VCaP (cell line): ENCODE measurements around the gene TOMM6.

ENCODE experiments used
- H3K27ac ChIP-seq: fragments of 450-650 bp; 2 replicates; pipeline ENCODE4 v1.5.1; 2017
- TF ChIP-seq, protein P1 (sequence below): fragments of 450-650 bp; conservative IDR thresholded peaks from 2 replicates; pipeline ENCODE4 v1.5.1; 2017; ENCODE audit warnings: mild to moderate bottlenecking, moderate library complexity

Gene TOMM6

DNA sequence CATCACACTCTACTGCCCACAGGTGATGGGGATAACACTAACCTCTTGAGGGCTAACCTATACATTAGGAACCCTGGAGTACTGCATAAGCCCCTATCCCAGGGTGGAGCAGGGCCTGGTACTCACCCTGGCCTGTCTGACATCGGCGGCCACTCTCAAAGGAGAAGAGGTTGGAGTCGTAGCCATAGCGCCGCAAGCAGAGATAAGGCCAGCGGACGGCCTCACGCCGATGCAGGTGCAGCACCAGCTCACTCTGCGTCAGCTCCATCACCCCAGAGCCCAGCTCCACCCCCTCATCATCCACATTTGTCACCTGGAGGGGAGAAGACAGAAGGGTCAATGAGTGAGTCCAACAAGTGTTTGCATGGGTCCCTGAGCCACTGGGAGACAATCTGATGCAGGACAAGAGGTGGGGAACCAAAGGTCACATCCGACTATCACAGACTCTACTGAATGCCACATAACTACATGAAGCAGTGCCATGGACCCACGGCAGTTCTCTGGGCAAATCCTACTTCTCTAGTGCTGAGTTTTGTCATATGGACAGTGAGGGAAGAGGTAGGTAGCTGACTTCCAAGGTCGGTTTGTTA, 12.1 kb upstream of the TOMM6 start:
- TF ChIP-seq, protein P1, sequence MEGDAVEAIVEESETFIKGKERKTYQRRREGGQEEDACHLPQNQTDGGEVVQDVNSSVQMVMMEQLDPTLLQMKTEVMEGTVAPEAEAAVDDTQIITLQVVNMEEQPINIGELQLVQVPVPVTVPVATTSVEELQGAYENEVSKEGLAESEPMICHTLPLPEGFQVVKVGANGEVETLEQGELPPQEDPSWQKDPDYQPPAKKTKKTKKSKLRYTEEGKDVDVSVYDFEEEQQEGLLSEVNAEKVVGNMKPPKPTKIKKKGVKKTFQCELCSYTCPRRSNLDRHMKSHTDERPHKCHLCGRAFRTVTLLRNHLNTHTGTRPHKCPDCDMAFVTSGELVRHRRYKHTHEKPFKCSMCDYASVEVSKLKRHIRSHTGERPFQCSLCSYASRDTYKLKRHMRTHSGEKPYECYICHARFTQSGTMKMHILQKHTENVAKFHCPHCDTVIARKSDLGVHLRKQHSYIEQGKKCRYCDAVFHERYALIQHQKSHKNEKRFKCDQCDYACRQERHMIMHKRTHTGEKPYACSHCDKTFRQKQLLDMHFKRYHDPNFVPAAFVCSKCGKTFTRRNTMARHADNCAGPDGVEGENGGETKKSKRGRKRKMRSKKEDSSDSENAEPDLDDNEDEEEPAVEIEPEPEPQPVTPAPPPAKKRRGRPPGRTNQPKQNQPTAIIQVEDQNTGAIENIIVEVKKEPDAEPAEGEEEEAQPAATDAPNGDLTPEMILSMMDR: no peak
- H3K27ac ChIP-seq: no peak overlapping the region

DNA sequence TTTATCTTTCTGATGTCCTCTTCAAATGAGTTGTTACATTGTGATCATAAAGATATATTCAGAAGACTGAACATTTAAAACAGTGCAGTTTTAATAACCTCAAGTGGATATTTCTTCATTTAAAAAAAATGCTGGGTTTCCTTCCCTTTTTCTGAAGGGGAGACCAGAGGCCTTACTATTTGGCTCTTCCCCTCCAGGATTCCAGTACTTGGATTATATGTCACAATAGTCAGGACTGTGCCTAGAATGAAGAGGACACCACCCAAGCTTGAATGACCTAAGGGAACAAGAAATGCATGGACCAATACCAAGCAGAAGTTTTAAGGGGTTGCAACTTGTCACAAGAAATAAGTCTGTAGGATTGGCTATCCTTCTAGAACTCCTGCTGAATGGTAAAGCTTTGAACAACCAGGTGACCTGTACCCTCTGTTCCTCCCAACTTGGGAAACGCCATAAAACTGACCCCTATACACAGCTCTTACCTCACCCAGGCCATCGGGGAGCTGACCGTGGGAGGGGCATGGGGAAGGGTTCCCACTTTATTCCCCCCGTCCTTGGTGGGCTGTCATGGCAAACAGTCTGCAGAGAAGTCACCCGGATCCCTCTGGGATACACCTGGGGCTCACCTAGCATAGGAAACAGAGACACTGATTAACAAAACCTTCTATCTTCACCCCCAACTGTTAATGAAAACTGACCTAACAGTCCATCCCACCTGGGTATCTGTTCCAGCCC, 9.8 kb upstream of the TOMM6 start:
- TF ChIP-seq, protein P1: no peak
- H3K27ac ChIP-seq: no peak overlapping the region

- peak overlapping the region; percentile 83; the same call in 1 of the 2 replicates for H3K27ac ChIP-seq
- TF ChIP-seq, protein P1: no peak
Measured at GRCh38 chr6:41778895-41779294, 8.6 kb upstream of the TOMM6 start.

- TF ChIP-seq, protein P1: no peak
- peak overlapping the region; percentile 83 for H3K27ac ChIP-seq
Measured at GRCh38 chr6:41779336-41779735, 8.2 kb upstream of the TOMM6 start.

DNA sequence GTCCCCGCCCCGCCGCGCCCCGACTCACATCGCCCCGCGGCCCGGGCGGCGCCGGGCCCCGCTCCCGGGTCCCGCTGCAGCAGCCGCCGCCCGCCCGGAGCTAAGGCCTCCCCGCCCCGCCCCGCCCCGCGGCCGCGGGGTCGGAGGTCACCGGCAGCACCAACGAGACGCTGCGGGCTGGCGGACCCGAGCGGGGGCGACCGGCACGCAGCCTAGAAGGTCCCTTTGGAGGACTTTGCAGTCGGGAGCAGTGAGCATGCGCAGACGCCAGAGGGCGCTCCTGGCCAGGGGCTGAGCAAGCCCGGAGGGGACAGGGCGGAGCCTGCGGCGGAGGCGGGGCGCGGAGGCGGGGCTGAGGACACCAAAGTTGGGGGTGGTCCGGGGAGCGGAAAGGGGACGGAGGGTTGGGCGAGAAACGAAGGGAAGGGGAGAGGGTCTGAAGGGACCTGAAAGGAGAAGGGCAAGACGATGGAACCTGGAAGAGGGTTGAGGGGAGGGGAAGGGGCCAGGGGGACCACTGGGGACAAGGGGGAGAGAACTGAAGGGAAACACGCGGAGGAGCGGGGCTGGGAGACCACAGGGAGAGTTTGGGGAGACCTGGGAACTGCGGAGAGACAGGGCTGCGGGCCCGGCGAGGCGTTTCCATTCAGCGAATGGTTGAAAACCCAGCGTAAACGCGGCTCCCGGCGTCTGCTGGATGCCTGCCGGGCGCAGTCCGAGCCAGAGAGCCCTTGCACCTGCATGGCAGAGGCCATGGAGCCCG, 7.5 kb upstream of the TOMM6 start, which contains the start of gene FRS3:
FRS3 (minus strand) TSS at position 113 of the 763 bp plus-strand sequence. CDS start 2,913 bp downstream, outside the sequence.
- TF ChIP-seq, protein P1: peak; percentile 96
- H3K27ac ChIP-seq: peak within 1 kb of the TSS; percentile 83

GRCh38 chr6:41780551-41781365, 6.7 kb upstream of the TOMM6 start, which contains the start of gene PRICKLE4:
PRICKLE4 (plus strand) TSS chr6:41780782; CDS start chr6:41783474, 2,692 bp downstream.
- H3K27ac ChIP-seq: peak within 1 kb of the TSS; percentile 83
- TF ChIP-seq, protein P1: no peak
